DOHH2 (cell line): ENCODE results near the gene PIAS1.
"Not testable (repeated sequence)": the region's sequence is repeated elsewhere in the genome, so short reads cannot be mapped to it uniquely, and the experiment has no call there.

ENCODE experiments used
- H3F3A ChIP-seq: fragments of 200-600 bp; sonication (generic), shearing (Covaris generic); 2 replicates; pipeline ENCODE4 v1.6.0; 2016; ENCODE audit warnings: antibody characterized with exemption, mild to moderate bottlenecking; ENCODE audit not compliant: control insufficient read depth, insufficient read depth
- H3K27ac ChIP-seq: fragments of 200-600 bp; sonication (generic); 2 replicates; pipeline ENCODE4 v1.5.1; 2014; ENCODE audit warnings: low read depth, mild to moderate bottlenecking, low read length, moderate library complexity
- H3K27me3 ChIP-seq: fragments of 200-600 bp; sonication (generic); 2 replicates; pipeline ENCODE4 v1.6.1; 2014; ENCODE audit warnings: mild to moderate bottlenecking, low read length, mixed read lengths; ENCODE audit not compliant: control insufficient read depth
- H3K36me3 ChIP-seq: fragments of 200-600 bp; sonication (generic); 2 replicates; pipeline ENCODE4 v1.6.1; 2014; ENCODE audit warnings: mild to moderate bottlenecking, low read length, moderate library complexity, mixed read lengths; ENCODE audit not compliant: control insufficient read depth
- H3K4me1 ChIP-seq: fragments of 200-600 bp; sonication (generic); 2 replicates; pipeline ENCODE4 v1.6.1; 2014; ENCODE audit warnings: mild to moderate bottlenecking, low read length, mixed read lengths; ENCODE audit not compliant: control insufficient read depth
- H3K4me2 ChIP-seq: fragments of 200-600 bp; sonication (generic); 2 replicates; pipeline ENCODE4 v1.6.0; 2014; ENCODE audit warnings: mild to moderate bottlenecking, low read length, moderate library complexity
- H3K4me3 ChIP-seq: fragments of 200-600 bp; sonication (generic); 2 replicates; pipeline ENCODE4 v1.5.1; 2014; ENCODE audit warnings: mild to moderate bottlenecking, low read length, mixed read lengths
- H3K79me2 ChIP-seq: fragments of 200-600 bp; sonication (generic); 2 replicates; pipeline ENCODE4 v1.6.1; 2014; ENCODE audit warnings: mild to moderate bottlenecking, low read length, mixed read lengths; ENCODE audit not compliant: control insufficient read depth
- H3K9me2 ChIP-seq: fragments of 200-600 bp; sonication (generic); replicated peaks from 2 replicates; pipeline ENCODE4 v1.6.1; 2014; ENCODE audit warnings: mild to moderate bottlenecking, low read length, mixed read lengths; ENCODE audit not compliant: control insufficient read depth
- H3K9me3 ChIP-seq: fragments of 200-600 bp; sonication (generic); 2 replicates; pipeline ENCODE4 v1.6.1; 2014; ENCODE audit warnings: antibody characterized with exemption, low read length, mixed read lengths; ENCODE audit not compliant: control insufficient read depth, insufficient read depth
- H4K20me1 ChIP-seq: fragments of 200-600 bp; sonication (generic); 2 replicates; pipeline ENCODE4 v1.6.0; 2014; ENCODE audit warnings: low read depth, mild to moderate bottlenecking, antibody characterized with exemption, low read length, moderate library complexity; ENCODE audit not compliant: control insufficient read depth, insufficient read depth
- EZH2phosphoT487 ChIP-seq: fragments of 200-600 bp; sonication (generic); IDR thresholded peaks from 2 replicates; pipeline ENCODE4 v1.6.1; 2017; ENCODE audit warnings: borderline replicate concordance, mild to moderate bottlenecking, antibody characterized with exemption, low read length, moderate library complexity, mixed read lengths
- TF ChIP-seq, protein P1 (sequence below): fragments of 200-600 bp; sonication (generic); IDR thresholded peaks from one replicate; pipeline ENCODE4 v1.5.1; 2014; ENCODE audit warnings: antibody characterized with exemption, mild to moderate bottlenecking, low read depth, low read length; ENCODE audit not compliant: poor library complexity, severe bottlenecking

Gene PIAS1

DNA sequence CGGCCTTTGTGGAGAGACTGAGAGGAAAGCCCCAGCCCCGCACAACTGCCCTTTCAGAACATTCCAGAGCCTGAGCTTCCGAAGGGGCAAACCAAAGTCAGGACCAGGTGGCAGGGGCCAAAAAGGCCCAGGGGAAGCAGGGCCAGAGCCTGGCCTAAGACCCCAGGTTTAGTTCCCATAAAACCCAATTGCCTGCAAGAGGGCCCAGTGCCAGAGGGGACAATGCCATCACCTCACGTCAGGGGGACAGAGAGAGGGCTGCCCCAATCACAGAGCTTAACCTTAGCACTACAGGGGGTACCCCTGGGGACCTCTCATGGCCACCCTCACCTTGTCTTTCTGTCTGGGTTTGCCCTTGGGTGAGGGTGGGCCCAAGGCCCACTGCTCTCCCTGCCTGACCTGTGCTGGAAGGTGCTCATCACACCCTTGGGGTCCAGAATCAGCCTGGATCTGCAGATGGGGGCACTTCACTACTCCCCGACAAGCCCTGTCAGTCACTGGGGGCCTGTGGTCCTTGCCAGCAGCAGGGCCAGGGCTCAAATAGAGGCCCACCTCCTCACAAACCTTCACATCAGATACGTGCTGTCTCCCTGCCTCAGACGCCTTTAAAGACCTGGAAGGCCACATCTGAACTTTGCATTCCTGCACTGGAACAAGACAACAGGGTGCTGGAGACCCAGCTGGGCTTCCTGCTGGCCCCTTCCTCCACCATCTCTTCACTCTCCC lies 147.2 kb downstream of the PIAS1 start:
- Histone ChIP-seq H3K79me2 (no peaks in the 10 kb centered on the region), H3K4me2 (no peak overlapping the region), H3K27ac (no peak overlapping the region), H3K36me3 (no peaks in the 10 kb centered on the region), H3K4me3 (no peak overlapping the region), H4K20me1 (no peaks in the 10 kb centered on the region; the same call in 1 of the 2 replicates), H3F3A (no peaks in the 10 kb centered on the region), H3K9me3 (no peaks in the 10 kb centered on the region), H3K27me3 (no peaks in the 10 kb centered on the region), H3K9me2 (no peaks in the 10 kb centered on the region), H3K4me1 (no peaks in the 10 kb centered on the region)
- TF ChIP-seq, protein P1, sequence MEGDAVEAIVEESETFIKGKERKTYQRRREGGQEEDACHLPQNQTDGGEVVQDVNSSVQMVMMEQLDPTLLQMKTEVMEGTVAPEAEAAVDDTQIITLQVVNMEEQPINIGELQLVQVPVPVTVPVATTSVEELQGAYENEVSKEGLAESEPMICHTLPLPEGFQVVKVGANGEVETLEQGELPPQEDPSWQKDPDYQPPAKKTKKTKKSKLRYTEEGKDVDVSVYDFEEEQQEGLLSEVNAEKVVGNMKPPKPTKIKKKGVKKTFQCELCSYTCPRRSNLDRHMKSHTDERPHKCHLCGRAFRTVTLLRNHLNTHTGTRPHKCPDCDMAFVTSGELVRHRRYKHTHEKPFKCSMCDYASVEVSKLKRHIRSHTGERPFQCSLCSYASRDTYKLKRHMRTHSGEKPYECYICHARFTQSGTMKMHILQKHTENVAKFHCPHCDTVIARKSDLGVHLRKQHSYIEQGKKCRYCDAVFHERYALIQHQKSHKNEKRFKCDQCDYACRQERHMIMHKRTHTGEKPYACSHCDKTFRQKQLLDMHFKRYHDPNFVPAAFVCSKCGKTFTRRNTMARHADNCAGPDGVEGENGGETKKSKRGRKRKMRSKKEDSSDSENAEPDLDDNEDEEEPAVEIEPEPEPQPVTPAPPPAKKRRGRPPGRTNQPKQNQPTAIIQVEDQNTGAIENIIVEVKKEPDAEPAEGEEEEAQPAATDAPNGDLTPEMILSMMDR = no peak
- no peak for TF ChIP-seq EZH2phosphoT487

DNA sequence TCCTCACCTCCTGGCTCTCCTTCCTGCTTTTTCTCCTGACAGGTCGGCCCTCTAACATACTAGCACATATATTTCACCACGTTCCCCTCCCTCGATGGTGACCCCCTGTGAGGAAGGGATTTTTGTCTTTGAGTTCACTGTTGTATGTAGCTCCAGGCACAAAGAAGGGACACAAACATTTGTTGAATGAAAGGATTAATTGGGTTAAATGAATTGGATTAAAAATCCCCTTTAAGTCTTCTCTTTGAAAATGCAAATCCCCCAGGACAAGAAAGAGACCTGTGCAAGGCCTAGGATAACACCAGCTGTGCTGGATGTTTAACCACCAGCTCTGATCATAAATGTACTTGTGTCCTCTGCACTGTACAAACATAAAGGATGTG lies 147.8 kb downstream of the PIAS1 start:
- Histone ChIP-seq H4K20me1 (no peaks in the 10 kb centered on the region; the same call in 1 of the 2 replicates), H3K4me3 (no peak overlapping the region), H3K79me2 (no peaks in the 10 kb centered on the region), H3K9me2 (no peaks in the 10 kb centered on the region), H3K4me2 (no peak overlapping the region), H3F3A (no peaks in the 10 kb centered on the region), H3K36me3 (no peaks in the 10 kb centered on the region; the same call in 1 of the 2 replicates), H3K9me3 (no peaks in the 10 kb centered on the region), H3K27me3 (no peaks in the 10 kb centered on the region), H3K4me1 (no peaks in the 10 kb centered on the region), H3K27ac (no peak overlapping the region)
- TF ChIP-seq EZH2phosphoT487 = no peak
- TF ChIP-seq, protein P1 = no peak

DNA sequence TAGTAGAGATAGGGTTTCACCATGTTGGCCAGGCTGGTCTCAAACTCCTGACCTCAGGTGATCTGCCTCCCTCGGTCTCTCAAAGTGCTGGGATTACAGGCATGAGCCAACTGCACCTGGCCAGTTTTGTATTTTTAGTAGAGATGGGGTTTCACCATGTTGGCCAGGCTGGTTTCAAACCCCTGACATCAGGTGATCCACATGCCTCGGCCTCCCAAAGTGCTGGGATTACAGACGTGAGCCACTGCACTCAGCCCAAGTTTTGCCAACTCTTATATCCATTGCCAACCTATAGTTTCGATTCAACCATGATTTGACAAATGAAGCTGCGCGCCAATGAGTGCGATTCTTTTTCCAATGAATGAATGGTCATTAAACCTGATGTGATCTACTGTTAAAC lies 148.9 kb downstream of the PIAS1 start:
- not testable (repeated sequence) for H3K79me2 ChIP-seq, H3F3A ChIP-seq, H4K20me1 ChIP-seq, H3K9me3 ChIP-seq, H3K9me2 ChIP-seq, H3K36me3 ChIP-seq, H3K27ac ChIP-seq, H3K4me2 ChIP-seq, H3K4me3 ChIP-seq, H3K27me3 ChIP-seq, H3K4me1 ChIP-seq

DNA sequence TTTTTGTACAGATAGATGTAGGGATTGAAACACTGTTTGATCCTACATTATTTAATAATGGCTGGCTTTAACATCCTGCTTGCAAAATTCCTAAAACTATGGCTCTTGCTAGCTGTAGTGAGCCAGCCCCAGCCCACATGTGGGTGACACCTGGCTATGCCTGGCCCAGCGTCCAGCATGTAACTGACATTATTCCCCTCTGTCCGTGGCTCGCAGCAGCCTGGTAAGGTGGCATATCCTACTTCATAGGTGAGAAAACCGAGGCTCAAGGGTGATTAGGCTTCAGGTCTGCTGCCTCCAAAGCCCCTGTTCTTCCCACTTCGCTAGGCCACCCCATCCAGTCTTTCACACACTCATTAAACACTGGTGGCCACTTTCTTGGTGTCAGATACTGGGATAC lies 149.4 kb downstream of the PIAS1 start:
- H4K20me1 ChIP-seq = no peaks in the 10 kb centered on the region; the same call in 1 of the 2 replicates
- no peaks in the 10 kb centered on the region for H3K9me2 ChIP-seq
- H3K4me1 ChIP-seq = no peaks in the 10 kb centered on the region
- no peak overlapping the region for H3K4me2 ChIP-seq
- no peaks in the 10 kb centered on the region; the same call in 1 of the 2 replicates for H3K36me3 ChIP-seq
- H3K27ac ChIP-seq = no peak overlapping the region
- H3K4me3 ChIP-seq = no peak overlapping the region
- no peaks in the 10 kb centered on the region for H3K27me3 ChIP-seq
- no peaks in the 10 kb centered on the region for H3K79me2 ChIP-seq
- TF ChIP-seq, protein P1 = no peak
- TF ChIP-seq EZH2phosphoT487 = no peak
- H3K9me3 ChIP-seq = no peaks in the 10 kb centered on the region
- no peaks in the 10 kb centered on the region for H3F3A ChIP-seq
